OCI-LY3 (cell line): ENCODE results near the gene SPG7.

Source experiments
- CTCF ChIP-seq: fragments of 200-600, 300-600 bp; sonication (generic); IDR thresholded peaks from 2 replicates; pipeline ENCODE4 v1.5.1; 2014; ENCODE audit warnings: antibody characterized with exemption, low read length, low read depth
- EZH2phosphoT487 ChIP-seq: fragments of 200-600 bp; shearing (Covaris generic); IDR thresholded peaks from 2 replicates; pipeline ENCODE4 v1.6.1; 2018; ENCODE audit warnings: antibody characterized with exemption, mixed run types, low read depth

- TF ChIP-seq CTCF, result no peak
- TF ChIP-seq EZH2phosphoT487, result no peak
Measured at GRCh38 chr16:89554343-89554742, 46.1 kb downstream of the SPG7 start.
